Amniotic epithelial cell (primary cell): ENCODE measurements around the gene UVSSA.
"Not testable (repeated sequence)": the region's sequence is repeated elsewhere in the genome, so short reads cannot be mapped to it uniquely, and the experiment has no call there.

Experiments used
- DNase-seq: peaks from one replicate; pipeline ENCODE4 v3.0.0-alpha.2; 2010; ENCODE audit warnings: low read depth

UVSSA gene

DNA sequence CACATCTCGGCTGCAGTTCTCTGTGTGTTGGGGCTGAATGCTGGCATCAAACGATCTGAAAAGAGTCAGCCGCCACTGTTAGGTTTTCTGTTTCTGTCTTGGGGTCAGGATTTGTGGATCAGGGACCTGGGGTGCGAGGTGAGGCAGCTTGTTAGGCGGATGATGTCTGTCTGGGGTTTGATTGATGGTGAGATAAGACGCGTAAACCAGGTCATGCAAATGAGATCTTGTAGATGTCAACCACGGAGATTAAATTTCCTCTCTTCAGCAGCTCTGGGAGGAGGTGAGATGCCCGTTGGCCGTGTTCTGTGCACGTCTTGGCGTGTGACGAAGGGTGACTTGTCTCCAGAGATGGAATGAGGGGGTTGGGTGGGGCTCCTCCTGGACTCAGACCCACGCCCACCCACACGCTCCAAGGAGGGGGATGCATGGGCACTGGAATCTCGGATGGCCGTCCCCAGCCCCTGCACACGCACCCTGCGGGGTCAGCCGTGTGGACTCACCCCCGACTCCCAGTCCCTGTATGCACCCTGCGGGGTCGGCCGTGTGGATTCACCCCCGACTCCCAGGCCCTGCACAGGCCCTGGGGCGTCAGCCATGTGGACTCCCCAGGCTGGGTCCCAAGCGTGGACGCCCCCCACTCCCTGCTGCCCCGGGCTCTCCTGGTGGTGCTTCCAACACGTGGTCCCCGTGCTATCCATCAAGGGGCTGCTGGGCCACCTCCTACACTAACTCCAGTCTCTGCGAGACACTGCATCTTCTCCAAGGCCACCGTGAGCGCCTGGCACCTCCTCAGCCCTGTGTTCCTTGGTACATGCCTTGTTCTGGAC, 16.0 kb upstream of the UVSSA start:
- DNase-seq, result no peak

DNA sequence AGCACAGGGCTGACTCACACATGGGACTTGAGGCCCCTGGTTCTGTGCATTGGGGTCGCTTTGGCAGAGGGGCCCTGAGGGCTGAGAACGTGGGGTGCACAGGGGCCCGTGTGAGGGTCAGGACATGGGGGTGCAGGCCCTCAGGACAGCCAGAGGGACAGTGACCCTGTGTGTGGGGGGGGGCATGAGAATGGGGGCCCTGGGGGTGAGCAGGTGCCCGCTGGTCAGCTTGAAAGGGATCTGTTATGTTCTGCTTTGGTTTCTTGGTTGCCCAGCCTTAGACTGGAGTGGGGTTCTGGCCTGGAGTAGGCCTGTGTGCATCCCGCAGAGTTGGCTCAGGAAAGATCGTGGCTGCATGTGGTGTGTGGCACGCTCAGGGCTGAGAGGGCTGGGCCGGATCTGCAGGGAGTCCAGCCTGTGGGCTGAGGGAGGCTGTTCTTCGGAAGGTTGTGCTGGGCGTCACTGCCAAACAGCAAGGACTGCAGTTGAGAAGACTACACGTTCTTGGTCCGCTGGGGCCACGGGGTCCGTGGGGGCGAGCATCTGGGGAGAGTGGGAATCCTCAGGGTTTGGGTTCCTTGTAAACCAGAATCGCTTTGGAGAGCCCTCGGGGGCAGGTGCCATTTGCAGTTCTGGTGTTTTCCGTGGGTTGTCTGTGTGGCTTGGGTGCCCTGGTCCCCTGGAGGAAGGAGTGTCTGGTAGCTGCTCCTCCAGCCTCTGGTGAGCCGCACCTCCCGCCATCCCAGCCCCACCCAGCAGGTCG, 15.2 kb upstream of the UVSSA start:
- DNase-seq, result no peak

DNA sequence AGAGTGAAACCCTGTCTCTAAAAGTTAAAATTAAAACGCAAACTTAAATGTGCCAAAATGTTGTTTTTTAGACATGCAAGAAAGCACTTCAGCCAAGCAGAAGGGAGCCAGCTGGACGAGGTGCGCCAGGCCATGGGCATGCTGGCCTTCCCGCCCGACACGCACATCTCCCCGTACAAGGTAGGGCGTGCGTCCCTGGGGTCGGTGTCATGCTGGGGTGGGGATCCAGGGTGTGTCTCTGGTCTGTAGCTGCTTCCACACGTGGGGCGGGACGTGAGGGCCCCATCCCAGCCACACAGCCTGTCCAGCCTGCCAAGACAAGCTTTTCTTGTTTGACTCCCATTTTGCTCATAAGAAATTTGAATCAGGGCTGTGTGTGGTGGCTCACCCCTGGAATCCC, 14.3 kb upstream of the UVSSA start:
- no peak for DNase-seq

DNA sequence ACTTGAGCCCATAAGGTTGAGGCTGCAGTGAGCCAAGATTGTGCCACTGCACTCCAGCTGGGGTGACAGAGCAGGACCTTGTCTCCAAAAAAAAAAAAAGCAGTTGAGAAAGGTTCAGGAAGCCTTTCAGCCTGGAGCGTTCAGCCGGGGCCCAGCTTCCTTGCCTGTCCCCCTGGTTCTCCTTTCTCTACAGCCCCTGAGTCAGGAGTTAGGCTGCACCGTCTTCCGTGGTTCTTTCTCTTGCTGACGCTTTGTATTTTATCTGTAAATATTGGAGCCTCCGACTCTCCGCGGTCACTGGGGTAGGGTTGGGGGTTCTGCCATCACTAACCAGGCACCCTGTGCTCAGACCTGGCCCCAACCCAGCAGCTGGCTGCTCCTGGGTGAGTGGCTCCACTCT, 13.8 kb upstream of the UVSSA start:
- DNase-seq, result no peak

DNA sequence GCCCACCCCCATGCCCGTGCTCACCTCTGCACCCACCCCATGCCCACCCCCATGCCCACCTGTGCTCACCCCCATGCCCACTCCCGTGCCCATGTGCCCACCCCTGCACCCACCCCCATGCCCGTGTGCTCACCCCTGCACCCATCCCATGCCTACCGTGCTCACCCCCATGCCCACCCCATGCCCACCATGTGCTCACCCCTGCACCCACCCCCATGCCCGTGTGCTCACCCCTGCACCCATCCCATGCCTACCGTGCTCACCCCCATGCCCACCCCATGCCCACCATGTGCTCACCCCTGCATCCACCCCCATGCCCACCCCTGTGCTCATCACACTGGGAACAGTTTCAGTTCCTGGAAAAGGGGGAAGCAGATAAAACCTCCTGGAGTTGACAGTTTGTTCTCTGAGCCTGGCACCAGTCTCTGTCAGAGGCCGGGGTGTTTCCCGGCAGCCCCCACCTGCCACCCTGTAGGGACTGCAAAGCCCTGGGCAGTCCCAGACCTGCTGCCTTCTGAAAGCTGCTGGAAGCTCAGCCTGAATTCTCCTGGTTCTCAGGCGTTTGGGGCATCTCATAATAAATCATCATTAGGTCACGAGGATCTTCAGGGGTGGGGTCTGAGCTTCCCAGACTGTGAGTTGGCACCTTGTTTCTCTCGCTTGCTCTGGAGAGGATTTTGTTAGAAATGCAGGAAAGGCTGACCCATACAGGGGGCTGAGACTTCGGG, 13.0 kb upstream of the UVSSA start:
- DNase-seq, result not testable (repeated sequence)

DNA sequence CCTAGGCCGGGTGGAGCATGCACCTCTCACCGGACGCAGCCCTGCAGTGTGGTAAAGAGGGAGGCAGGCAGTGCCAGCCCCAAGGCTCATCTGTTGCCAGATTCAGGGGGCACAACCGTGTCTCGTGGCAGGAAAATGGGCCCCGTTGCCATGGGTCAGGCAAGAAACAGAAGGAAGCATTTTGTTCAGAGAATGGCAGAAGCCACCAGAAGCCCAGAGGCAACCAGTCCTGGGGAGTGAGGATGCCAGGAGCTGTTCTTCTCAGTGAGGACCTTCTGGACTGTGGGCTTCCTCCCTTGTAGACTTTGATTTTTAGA, 12.5 kb upstream of the UVSSA start:
- DNase-seq, result no peak

DNA sequence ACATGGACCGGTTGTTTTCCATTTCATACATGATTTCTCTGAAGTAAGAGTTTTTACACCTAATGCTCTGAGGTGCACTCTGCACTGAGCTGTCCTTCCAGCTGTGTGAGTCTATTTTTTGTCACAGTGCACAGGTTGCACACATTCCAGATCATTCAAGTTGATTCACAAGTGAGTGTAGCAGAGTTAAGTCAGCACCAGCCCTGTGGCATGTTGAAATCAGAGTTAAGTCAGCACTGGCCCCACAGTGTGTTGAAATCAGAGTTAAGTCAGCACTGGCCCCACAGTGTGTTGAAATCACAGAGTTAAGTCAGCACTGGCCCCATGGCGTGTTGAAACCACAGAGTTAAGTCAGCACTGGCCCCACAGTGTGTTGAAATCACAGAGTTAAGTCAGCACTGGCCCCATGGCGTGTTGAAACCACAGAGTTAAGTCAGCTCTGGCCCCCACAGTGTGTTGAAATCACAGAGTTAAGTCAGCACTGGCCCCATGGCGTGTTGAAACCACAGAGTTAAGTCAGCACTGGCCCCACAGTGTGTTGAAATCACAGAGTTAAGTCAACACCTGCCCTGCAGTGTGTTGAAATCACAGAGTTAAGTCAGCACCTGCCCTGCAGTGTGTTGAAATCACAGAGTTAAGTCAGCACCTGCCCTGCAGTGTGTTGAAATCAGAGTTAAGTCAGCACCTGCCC, 11.7 kb upstream of the UVSSA start:
- DNase-seq, result peak; percentile 49

DNA sequence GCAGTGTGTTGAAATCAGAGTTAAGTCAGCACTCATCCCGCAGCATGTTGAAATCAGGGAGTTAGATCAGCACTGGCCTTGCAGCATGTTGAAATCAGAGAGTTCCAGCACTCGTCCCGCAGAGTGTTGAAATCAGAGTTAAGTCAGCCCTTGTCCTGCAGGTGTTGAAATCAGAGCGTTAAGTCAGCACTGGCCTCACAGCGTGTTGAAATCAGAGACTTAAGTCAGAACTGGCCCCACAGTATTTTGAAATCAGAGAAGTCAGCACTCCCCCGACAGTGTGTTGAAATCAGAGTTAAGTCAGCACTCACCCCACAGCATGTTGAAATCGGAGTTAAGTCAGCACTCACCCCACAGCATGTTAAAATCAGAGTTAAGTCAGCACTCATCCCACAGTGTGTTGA, 10.9 kb upstream of the UVSSA start:
- DNase-seq, result peak; percentile 91

DNA sequence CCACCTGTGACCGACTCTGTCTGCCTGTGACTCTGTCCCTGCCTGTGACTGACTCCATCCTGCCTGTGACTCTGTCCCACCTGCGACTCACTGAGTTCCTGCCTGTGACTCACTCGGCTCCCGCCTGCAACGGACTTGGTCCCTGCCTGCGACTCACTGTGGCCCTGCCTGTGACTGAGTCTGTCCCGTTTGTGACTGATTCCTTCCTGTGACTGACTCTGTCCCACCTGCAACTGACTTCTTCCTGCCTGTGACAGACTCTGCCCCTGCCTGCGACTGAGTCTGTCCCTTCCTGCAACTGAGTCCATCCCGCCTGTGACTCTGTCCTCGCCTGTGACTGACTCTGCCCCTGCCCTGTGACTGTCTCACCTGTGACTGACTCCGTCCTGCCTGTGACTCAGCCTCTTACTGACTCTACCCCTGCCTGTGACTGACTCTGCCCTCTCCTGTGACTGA, 9.6 kb upstream of the UVSSA start:
- DNase-seq, result no peak

DNA sequence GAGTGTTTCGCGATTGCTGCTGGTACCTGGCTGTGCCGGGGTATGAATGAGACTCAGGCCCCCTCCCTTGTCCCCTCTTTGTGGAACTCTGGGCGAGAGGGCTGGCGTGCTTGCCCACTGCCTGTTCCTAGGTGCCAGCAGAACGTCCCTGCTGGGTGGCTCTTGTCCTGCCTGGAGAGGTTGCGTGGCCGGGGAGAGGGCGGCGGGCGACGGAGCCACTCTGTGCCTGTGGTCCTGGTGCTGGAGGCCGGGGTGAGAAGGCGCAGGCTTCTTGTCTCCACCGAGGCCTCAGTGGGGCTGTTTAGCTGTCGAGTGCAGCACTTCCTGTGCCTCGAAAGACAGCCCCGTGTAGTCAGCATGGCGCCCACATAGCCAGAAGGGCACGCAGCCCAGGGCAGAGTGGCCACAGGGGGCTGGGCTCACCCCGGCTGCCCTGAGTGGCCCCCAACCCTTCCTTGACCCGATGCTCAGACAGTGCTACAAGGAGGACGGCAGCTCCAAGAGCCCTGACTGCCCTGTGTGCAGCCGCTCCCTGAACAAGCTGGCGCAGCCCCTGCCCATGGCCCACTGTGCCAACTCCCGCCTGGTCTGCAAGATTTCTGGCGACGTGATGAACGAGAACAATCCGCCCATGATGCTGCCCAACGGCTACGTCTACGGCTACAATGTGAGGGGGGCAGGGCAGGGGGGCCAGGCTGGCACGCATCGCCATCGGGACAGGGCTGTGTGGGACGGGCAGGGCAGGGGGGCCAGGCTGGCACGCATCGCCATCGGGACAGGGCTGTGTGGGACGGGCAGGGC, 8.9 kb upstream of the UVSSA start:
- no peak for DNase-seq

DNA sequence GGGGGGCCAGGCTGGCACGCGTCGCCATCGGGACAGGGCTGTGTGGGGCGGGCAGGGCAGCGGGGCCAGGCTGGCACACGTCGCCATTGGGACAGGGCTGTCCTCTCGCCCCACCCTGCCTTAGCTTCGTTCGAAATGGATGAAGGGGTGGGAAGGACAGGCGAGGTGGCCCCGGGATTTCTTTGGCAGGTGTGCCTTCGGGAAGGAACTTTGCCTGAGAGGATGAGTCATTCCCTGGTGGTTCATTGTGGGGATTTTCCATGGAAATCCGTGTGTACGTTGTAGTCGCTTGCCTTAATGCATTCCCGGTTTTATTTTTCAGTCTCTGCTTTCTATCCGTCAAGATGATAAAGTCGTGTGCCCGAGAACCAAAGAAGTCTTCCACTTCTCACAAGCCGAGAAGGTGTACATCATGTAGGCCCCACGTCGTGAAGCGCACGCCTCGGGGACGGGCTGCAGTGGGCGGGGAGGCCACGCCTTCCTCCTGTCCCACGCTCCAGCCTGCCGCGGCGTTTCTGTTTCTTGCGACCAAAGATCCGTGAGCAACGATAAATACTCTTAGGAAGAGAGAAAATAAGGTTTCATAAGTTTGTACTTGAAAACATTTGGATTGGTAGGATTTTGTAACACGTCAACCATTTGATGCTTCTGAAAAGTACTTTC, 8.1 kb upstream of the UVSSA start:
- no peak for DNase-seq

DNA sequence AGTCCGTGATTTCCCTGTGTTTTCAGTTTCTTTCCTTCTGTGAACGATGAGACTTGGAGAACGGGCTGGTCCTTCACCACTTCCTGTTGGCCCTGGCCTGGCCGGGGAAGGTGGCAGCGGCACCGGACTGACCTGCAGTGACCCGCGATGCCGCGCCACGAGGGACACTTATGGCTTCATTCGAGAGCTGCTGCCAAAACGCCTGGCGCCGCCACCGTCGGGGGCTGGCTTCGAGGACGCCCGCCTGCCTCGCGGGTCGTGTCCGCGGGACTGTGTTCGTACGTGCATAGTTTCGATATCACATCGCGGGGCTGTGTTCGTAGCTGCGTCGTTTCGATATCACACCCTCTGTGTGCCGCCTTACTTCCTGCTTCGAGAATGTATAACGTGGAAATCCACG, 7.5 kb upstream of the UVSSA start:
- DNase-seq, result no peak

DNA sequence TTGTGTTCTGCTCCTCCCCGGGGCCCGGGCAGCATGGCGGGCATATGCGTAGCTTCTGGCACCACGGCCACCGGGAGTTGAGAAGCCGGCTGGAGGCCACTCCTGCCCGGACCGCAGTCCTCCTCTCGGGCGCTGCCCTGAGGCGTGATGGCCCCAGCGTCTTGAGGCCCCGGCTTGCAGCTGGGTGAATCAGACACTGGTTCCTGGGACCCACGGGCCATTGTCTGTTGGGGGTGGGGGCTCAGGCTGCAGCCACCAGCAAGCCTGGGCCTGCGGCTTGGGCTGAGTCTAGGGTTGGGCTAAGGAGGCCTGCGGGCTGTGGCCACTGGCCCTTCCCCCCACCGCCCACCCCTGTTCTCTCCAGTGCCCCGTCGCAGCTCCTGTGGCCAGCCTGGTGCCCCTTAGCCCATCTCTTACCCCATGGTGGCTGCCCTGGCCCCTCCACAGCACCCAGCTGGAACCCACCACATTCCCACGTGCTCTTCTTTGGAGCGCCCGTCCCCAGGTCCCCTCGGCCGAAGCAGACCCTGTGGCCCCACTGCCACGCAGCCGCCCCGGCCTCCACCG, 6.7 kb upstream of the UVSSA start:
- DNase-seq, result no peak

DNA sequence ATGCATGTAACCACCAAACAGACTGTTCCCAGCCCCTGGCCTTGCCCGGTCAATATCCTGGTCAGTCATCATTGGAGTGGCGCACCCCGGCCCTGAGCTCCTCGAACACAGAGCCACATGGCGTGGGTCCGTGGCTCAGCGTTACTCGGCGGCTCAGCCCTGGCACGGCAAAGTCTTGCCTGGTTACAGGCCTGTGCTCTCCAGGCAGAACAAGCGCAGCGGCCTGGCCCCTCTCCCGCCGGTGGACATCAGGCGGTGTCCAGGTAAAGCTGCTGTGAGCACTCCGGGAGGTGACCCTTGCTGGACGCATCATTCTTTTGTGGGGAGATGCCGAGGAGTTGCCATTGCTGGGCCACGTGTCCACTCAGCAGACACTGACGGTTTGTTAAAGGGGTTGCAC, 6.1 kb upstream of the UVSSA start:
- DNase-seq, result no peak

DNA sequence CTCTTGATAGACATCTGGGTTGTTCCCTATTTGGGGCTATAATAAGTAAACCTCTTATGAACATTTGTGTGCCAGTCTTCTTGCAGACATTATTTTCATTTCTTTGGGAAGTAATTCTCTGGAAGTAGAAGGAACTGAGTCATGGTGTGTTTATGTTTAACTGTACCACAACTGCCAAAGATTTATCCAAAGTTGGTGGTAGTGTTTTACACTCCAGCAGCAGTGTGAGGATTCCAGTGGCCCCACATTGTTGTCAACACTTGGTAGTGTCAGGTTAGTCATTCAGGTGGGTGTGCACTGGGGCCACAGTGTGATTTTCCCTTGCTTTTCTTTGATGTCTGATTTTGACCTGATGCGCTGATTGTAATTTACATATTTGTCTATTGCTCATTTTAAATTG, 5.0 kb upstream of the UVSSA start:
- DNase-seq, result no peak

DNA sequence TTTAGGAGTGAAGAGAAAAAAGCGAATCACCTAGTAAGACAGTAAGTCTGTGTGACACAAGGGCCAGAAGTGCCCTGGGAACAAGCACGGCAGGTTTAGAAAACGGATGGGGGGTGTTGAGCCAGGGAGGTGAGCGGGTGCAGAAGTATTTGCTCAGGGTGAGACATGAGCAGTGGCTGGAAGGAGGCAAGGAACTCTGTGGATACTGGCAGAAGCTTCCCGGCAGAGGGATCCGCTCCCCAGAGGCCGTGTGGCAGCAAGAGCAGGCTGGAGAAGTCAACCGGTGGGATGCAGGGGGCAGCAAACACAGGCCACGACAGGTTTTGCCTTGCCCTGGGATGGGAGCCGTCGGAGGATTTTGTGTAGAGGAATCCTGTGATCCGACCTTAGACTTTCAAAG, 2.3 kb upstream of the UVSSA start:
- no peak for DNase-seq

DNA sequence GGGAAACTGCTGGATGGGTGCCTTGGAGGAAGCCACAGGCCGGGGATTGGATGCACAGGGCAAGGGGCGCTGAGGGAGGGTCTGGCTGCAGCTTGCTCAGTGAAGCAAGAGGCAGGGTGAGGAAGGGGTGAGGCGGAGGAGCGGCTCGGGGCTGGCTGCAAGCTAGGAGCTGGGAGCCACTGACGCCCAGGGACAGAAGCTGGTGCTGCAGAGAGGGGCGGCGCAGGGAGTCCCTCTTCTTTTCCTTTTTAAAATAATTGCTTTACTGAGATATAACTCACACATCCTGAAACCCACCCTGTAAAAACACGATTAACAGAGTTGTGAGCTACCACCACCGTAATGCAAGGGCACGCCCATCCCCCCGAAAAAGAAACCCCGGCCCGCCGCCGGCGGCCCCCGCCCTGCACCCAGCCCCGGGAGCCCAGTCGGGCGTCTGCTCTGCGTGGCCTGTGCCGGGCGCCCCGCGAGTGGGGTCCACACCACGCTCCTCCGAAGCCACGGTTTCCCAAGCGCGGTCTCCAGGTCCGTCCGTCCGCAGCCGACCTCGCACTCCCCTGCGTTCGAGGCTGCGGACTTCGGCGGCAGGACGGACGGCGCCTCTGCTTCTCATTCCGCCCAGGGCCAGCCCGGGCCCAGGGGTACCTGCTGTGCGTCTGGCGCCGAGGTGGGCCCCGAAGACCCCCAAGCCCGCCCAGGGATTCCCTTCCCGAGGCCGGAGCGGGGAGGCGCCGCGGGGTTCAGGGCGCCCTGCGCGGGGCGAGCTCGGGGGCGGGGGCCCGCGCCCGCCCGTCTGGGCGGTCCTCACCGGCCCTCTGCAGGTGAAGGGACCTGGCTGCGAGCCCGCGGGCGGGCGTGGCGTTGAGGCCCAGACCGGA, 866 bp upstream of the UVSSA start:
- DNase-seq, result no peak

DNA sequence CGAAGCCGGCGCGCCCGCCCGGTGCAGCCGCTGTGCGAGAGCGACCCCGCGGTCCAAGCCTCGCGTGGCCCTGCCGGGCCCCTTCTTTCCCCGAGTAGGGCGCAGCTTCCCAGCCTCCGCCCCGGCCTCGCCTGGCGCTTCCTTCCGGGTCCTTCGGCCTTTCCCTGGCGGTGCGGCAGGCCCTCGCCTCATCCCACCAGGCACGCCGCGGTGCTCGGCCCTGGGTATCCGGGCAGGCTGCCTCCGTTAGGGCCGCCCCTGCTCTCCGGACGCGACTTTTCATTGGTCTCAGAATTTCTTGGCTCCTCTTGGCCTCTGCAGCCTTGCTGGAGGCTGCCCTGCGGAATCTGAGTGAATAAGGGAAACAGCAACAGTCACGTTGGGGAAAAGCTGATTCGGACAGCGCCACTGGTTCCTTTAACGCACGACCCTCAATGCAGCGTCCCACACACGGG, 429 bp downstream of the UVSSA start:
- peak; percentile 85 for DNase-seq

DNA sequence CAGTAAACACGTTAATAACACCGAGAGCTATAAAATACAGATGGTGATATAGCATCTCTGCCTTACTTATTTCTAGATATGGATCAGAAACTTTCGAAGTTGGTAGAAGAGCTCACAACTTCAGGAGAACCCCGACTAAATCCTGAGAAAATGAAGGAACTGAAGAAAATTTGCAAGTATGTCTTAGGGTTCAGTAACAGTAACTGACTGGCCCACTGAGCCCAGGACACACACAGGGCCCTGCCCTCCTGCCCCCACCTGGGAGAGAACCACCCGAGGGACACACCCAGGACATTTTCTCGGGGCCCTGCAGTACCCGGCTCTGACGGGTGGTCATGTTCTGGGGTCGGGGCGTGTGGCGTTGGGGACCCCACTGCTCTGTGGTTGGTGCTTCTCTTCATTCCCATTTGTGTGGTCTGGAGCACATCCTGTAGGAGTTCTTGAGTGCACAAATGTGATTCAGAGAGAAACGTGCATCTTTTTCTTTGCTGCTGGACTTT, 1.1 kb downstream of the UVSSA start:
- DNase-seq, result no peak
